ENCODE results near the gene SDR42E1. TPM values are rescaled to one million over a fixed set of nuclear protein-coding genes. Genes with fewer than 3 reads are reported as not detected.
"Not testable (repeated sequence)": the region's sequence is repeated elsewhere in the genome, so short reads cannot be mapped to it uniquely, and the experiment has no call there.

The SDR42E1 gene
- total RNA-seq, 1 donor from 2014 or later = 0.02 TPM

DNA sequence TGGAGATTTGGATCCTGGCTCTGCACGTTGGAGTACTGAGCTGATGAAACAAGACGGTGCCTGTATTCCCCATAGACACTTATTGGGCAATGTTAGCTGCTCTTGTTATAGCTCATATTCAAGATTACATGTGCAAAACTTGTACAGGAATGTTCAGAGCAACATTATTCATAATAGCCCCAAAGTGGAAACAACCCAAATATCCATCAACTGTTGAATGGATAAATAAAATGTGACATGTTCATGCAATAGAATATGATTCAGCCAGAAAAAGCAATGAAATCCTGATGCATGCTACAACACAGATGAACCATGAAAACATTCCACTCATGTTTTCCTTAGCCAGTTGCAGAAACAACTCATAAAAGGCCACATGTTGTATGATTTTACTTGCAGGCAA lies 5.7 kb upstream of the SDR42E1 start:
- H3K27me3 Mint-ChIP-seq = peaks cover 18% of the 10 kb centered on the region
- no peak for DNase-seq (ENCODE audit: low spot score, unreplicated experiment)
- H3K4me3 Mint-ChIP-seq (ENCODE audit: low read depth) = no peak overlapping the region
- no peak overlapping the region for H3K27ac Mint-ChIP-seq
- TF ChIP-seq, protein P1, sequence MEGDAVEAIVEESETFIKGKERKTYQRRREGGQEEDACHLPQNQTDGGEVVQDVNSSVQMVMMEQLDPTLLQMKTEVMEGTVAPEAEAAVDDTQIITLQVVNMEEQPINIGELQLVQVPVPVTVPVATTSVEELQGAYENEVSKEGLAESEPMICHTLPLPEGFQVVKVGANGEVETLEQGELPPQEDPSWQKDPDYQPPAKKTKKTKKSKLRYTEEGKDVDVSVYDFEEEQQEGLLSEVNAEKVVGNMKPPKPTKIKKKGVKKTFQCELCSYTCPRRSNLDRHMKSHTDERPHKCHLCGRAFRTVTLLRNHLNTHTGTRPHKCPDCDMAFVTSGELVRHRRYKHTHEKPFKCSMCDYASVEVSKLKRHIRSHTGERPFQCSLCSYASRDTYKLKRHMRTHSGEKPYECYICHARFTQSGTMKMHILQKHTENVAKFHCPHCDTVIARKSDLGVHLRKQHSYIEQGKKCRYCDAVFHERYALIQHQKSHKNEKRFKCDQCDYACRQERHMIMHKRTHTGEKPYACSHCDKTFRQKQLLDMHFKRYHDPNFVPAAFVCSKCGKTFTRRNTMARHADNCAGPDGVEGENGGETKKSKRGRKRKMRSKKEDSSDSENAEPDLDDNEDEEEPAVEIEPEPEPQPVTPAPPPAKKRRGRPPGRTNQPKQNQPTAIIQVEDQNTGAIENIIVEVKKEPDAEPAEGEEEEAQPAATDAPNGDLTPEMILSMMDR (IDR thresholded peaks at IDR 0.05; ENCODE audit: unreplicated experiment) = no peak
- peaks cover 5% of the 10 kb centered on the region for H3K9me3 Mint-ChIP-seq (ENCODE audit: low read depth)
- H3K36me3 Mint-ChIP-seq (ENCODE audit: insufficient read depth) = no peaks in the 10 kb centered on the region
- H3K4me1 Mint-ChIP-seq (ENCODE audit: low read depth) = no peaks in the 10 kb centered on the region

DNA sequence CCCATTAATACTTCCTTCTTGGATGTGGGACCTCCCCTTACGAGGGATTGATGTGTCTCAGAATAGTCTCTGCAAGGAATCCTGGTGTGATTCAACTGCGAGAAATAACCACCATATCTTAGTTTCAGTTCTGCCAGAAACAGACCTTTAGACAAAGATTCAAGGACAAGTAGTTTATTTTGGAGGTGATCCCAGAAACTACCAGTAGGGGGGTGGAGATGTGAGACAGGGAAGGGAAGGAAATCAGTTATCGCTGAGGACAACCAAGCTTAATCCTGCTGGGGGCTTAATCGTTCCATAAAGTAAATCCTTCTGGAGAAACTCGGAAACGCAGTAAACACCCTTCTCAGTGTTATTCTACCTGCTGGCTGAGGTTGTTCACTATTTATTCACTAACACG lies 5.0 kb upstream of the SDR42E1 start:
- H3K4me3 Mint-ChIP-seq (ENCODE audit: low read depth) = no peak overlapping the region
- TF ChIP-seq, protein P1 (IDR thresholded peaks at IDR 0.05; ENCODE audit: unreplicated experiment) = peak; percentile 36
- no peaks in the 10 kb centered on the region for H3K4me1 Mint-ChIP-seq (ENCODE audit: low read depth)
- H3K27me3 Mint-ChIP-seq = peaks cover 18% of the 10 kb centered on the region
- H3K36me3 Mint-ChIP-seq (ENCODE audit: insufficient read depth) = peaks cover 3% of the 10 kb centered on the region
- peaks cover 10% of the 10 kb centered on the region for H3K9me3 Mint-ChIP-seq (ENCODE audit: low read depth)
- DNase-seq (ENCODE audit: low spot score, unreplicated experiment) = no peak
- H3K27ac Mint-ChIP-seq = no peak overlapping the region

DNA sequence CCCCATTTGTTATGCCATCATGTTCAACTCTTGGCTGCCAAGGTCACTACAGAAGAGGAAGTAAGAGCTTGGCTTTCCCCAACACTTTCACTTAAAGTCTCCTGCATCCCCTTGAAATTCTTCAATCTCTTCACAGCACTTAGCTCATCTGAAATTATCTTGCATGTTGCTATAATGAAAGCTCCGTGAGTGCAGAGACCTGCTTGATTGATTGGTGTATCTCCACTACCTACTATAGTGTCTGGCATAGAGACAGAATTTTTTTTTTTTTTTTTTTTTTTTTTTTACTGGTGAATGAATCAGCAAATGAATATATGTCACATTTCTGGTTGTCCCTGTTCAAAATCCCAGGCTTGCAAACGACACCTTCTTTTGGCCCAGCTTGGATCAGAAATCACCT lies 1.9 kb upstream of the SDR42E1 start:
- no peak for DNase-seq (ENCODE audit: low spot score, unreplicated experiment)
- H3K9me3 Mint-ChIP-seq (ENCODE audit: low read depth) = peaks cover 14% of the 10 kb centered on the region
- TF ChIP-seq, protein P1 (IDR thresholded peaks at IDR 0.05; ENCODE audit: unreplicated experiment) = no peak
- no peak overlapping the region for H3K27ac Mint-ChIP-seq
- H3K27me3 Mint-ChIP-seq = peaks cover 1% of the 10 kb centered on the region
- no peaks in the 10 kb centered on the region for H3K4me1 Mint-ChIP-seq (ENCODE audit: low read depth)
- no peak overlapping the region for H3K4me3 Mint-ChIP-seq (ENCODE audit: low read depth)
- H3K36me3 Mint-ChIP-seq (ENCODE audit: insufficient read depth) = peaks cover 5% of the 10 kb centered on the region

DNA sequence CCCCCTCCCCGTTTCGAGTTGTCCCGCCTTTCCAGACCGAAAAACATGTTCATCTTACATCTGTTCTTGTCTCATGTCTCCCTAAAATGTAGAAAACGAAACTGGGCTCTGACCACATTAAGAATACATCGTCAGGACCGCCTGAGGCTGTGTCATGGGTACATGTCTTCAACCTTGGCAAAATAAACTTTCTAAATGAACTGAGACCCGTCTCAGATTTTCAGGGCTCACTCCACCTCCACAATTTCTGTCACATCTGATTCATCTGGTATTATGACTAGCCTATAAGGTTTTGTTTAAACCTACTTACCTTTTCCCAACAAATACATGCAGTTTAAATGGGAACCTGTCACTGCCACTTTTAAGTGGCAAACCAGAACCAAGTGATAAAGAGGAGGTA lies 621 bp downstream of the SDR42E1 start:
- Mint-ChIP-seq H3K4me3 (ENCODE audit: low read depth) (no peak overlapping the region), H3K27ac (no peak overlapping the region), H3K9me3 (ENCODE audit: low read depth) (peaks cover 19% of the 10 kb centered on the region)

DNA sequence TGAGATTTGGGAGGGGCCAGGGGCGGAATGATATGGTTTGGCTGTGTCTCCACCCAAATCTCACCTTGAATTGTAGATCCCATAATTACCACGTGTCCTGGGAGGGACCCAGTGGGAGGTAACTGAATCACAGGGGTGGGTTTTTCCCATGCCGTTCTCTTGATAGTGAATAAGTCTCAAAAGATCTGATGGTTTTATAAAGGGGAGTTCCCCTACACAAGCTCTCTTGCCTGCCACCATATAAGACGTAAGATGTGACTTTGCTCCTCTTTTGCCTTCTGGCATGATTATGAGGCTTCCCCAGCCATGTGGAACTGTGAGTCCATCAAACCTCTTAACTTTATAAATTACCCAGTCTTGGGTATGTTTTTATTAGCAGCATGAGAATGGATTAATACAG lies 1.5 kb downstream of the SDR42E1 start:
- not testable (repeated sequence) for H3K4me3 Mint-ChIP-seq (ENCODE audit: low read depth); H3K27ac Mint-ChIP-seq; H3K36me3 Mint-ChIP-seq (ENCODE audit: insufficient read depth); DNase-seq (ENCODE audit: low spot score, unreplicated experiment); H3K4me1 Mint-ChIP-seq (ENCODE audit: low read depth); H3K27me3 Mint-ChIP-seq
- peaks cover 15% of the 10 kb centered on the region for H3K9me3 Mint-ChIP-seq (ENCODE audit: low read depth)

More for the DNA sequence above, 621 bp downstream of the SDR42E1 start:
- TF ChIP-seq, protein P1 (IDR thresholded peaks at IDR 0.05; ENCODE audit: unreplicated experiment) = no peak
- Mint-ChIP-seq H3K36me3 (ENCODE audit: insufficient read depth) (peaks cover 6% of the 10 kb centered on the region), H3K4me1 (ENCODE audit: low read depth) (no peaks in the 10 kb centered on the region), H3K27me3 (no peaks in the 10 kb centered on the region)
- no peak for DNase-seq (ENCODE audit: low spot score, unreplicated experiment)

DNA sequence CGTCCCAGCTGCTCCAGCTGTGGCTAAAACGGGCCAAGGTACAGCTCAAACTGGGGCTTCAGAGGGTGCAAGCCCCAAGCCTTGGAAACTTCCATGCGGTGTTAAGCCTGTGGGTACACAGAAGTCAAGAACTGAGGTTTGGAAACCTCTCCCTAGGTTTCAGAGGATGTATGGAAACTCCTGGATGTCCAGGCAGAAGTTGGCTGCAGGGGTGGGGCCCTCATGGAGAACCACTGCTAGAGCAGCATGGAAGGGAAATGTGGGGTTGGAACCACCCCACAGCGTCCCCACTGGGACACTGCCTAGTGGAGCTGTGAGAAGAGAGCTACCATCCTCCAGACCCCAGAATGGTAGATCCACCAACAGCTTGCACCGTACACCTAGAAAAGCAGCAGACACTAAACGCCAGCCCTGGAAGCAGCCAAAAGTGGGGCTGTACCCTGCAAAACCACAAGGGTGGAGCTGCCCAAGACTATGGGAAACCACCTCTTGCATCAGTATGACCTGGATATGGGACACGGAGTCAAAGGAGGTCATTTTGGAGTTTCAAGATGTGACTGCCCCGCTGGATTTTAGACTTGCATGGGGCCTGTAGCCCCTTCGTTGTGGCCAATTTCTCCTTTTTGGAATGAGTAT lies 2.2 kb downstream of the SDR42E1 start:
- peaks cover 15% of the 10 kb centered on the region for H3K9me3 Mint-ChIP-seq (ENCODE audit: low read depth)

More for the DNA sequence above, 2.2 kb downstream of the SDR42E1 start:
- DNase-seq (ENCODE audit: low spot score, unreplicated experiment) = no peak
- Mint-ChIP-seq H3K36me3 (ENCODE audit: insufficient read depth) (peaks cover 6% of the 10 kb centered on the region), H3K27ac (no peak overlapping the region), H3K27me3 (no peaks in the 10 kb centered on the region), H3K4me3 (ENCODE audit: low read depth) (no peak overlapping the region), H3K4me1 (ENCODE audit: low read depth) (peaks cover 6% of the 10 kb centered on the region)
- TF ChIP-seq, protein P1 (IDR thresholded peaks at IDR 0.05; ENCODE audit: unreplicated experiment) = no peak

Data from progenitor cell of endocrine pancreas (in vitro differentiated cells).